IPS-18c (cell line): Measurements from ENCODE around the gene CHI3L1.

Source experiments
- H3K4me3 ChIP-seq: 2 replicates; pipeline ENCODE4 v1.7.0; 2013; ENCODE audit warnings: low read depth, mild to moderate bottlenecking, low read length, moderate library complexity; ENCODE audit not compliant: insufficient read depth
- H3K9me3 ChIP-seq: one replicate; pipeline ENCODE4 v1.6.1; 2013; ENCODE audit warnings: mild to moderate bottlenecking, low read length, moderate library complexity; ENCODE audit not compliant: control insufficient read depth, insufficient read depth

CHI3L1 gene

DNA sequence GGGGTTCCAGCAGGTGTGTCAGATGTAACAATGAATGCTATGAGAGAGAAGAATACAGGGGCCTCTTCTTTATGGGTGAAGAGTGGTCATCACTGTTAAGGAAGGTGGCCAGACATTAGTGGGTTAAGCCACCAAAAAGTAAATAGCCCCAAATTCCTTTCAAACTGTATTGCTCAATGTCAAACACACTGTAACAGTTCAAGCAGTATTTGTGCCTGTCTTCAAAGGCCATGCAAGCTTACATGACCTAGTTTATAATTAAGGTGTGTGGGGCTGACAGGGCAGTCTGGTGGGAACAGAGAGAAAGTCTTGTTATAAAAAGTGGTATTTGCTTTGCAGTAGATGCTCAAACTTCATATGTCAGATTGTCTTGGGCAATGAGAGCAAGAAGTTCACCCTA, 24.5 kb upstream of the CHI3L1 start:
- H3K9me3 ChIP-seq = no peaks in the 10 kb centered on the region

DNA sequence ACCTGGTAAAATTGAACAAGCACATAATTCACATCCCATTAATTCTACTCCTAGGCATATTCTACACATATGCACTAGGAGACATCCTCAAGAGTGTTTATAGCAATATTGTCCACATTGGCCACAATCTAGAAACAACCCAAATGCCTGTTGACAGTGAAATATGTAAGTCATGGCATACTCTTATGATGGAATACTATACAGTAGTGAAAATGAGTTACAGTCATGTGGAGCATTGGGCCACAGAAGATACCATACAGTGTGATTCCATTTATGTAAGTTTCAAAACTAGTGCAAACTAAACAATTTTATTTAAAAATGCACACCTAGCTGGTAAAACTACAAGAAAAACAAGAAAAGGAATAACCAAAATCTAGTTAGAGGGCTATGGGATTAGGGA, 23.8 kb upstream of the CHI3L1 start:
- Histone ChIP-seq H3K4me3 (no peak overlapping the region), H3K9me3 (no peaks in the 10 kb centered on the region)

More for the DNA sequence above, 24.5 kb upstream of the CHI3L1 start:
- H3K4me3 ChIP-seq = no peak overlapping the region

DNA sequence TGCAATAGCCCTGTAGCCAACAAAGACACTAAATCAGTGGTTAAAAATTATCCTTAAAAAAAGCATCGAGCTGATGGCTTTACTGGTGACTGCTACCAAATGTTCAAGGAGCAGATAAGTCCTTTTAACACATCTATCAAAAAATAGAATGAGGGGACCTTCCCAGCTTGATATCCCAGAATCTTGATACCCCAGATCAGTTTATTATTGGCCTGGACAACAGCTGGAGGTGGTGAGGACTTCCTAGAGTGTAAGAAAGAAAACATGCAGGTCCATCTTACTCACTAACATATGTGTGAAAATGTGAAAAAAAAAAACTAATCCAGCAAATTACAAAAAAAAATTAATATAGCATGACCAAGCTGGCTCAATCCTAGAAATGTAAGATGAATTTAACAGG, 21.7 kb upstream of the CHI3L1 start:
- no peaks in the 10 kb centered on the region for H3K9me3 ChIP-seq

DNA sequence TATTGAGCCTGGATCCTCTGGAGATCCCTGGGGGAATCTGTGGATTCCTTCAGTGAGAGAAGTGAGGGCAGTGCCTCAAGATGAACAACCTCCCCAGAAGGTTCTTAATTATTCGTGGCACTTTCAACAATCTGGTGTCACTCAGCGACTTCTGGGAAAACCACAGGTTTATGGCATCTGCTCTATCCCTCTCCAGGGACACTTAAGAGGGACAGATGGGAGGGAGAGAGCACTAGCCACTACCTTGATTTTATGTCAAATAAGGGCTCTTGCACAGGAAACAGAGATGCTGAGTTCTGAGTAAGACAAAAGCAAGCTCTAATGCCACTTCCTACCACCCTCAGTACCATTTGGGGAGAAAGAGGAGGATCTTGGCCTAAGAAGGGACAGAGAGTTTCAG, 21.2 kb upstream of the CHI3L1 start:
- no peak overlapping the region for H3K4me3 ChIP-seq
- H3K9me3 ChIP-seq = no peaks in the 10 kb centered on the region

More for the DNA sequence above, 21.7 kb upstream of the CHI3L1 start:
- H3K4me3 ChIP-seq = no peak overlapping the region

DNA sequence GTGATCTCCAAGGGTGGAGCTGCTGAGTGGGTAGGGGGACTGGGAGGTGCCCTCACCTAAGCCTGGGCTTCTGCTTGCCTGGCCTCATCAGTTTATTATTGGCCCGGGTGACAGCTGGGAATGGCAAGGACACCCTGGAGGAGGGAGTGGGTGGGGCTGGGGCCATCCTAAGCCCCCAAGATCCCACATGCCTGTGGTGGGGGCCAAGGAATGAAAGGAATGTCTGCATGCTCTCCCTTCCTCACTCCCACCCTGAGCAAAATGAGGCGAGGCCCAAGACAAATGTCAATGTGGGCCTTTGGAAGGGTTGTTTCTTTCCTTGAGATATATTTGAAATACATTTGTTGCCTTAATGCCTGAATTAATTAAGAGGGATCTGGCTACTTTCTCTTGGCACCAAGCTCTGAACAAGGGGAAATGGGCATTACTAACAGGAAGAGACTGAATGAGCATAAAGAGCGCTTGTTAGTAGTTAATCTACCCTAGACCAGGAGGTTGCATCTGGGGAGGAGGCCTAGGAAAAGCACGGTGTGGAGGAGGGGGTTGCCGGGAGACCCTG, 19.7 kb upstream of the CHI3L1 start:
- H3K4me3 ChIP-seq = no peak overlapping the region

DNA sequence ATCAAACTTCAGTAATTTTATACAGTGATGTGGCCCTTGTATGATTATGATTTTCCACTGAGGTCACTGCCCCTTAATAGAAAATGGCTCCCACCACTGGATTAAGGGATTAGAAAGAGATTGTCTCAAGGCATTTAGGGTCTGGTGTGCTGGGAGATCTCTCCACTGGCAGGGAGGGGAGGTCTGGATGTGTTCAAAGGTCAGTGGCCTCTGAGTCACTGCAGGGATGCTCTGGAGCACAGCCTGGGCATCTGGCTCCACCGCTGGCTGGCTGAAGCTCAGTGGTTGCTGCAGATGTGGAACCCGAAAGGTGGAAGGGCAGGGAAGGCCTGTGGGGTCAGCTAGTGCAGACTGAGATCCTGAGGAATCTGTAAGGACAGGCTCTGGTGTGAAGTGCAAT, 18.3 kb upstream of the CHI3L1 start:
- H3K4me3 ChIP-seq = no peak overlapping the region
- no peaks in the 10 kb centered on the region for H3K9me3 ChIP-seq

More for the DNA sequence above, 19.7 kb upstream of the CHI3L1 start:
- no peaks in the 10 kb centered on the region for H3K9me3 ChIP-seq

DNA sequence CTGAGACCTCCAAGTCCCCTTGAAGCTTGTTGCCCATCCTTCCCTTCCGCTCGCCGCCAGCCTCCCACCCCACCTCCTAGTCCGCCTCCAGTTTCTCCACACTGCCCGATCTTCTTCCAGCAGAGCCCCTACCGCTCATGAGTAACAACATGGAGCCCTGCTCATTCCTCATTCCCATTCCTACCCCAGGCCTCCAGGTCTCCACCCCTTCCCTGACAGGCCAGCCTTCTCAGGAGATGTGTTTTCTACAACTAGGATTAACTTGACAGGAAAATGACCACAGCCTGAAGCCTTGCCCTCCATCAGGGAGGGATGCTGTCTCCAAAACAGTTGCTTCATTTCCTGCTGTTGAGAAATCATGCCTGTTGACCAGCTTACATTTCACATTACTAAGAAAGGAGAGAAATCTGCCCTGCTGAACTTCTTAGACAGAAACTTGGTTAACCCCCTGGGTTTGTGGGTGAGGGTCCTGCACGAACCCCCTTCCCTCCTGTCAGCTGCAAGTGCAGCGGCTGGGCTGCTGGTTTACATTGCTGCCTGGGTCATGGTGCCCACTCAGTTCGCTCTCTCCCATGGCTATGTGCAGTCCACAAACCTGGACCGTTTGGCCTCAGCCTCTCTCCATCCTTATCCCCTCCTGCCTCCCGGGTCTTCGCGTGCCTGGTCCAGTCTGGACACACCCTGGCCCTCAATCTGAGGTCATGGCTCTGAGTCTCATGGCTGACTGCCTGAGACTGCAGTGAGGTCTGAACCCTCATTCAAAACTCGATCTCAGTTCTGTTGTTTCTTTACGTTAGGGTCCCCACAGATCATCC, 16.1 kb upstream of the CHI3L1 start:
- no peaks in the 10 kb centered on the region for H3K9me3 ChIP-seq
- no peak overlapping the region for H3K4me3 ChIP-seq

DNA sequence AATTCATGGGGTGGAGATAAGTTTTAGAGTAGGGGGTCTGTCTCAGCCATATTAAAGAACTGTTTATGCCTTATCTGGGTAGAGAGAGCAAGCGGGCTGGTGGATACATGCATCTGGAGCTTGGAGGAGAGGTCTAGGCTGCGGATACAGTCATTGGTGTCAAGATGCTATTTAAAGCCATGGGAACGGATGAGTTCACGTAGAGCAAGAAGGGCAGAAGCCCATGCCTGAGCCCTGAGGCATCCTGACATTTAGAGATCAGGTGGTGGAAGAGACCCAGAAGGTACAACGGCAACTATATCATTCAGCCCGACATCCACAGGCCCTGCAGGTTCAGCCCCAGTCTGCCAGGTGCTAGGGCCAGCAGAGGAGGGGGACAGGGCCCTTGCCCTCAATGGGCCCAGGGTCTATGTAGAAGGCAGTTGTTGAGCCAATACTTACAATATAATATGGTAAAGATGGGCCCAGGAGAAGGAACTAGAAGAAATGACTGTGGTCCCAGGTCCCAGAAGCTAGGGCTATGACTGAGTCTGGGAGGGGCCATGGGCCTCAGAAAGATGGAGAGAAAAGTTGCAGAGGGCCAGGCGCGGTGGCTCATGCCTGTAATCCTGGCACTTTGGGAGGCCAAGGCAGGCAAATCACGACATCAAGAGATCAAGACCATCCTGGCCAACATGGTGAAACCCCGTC, 15.2 kb upstream of the CHI3L1 start:
- Histone ChIP-seq H3K9me3 (no peaks in the 10 kb centered on the region), H3K4me3 (no peak overlapping the region)

DNA sequence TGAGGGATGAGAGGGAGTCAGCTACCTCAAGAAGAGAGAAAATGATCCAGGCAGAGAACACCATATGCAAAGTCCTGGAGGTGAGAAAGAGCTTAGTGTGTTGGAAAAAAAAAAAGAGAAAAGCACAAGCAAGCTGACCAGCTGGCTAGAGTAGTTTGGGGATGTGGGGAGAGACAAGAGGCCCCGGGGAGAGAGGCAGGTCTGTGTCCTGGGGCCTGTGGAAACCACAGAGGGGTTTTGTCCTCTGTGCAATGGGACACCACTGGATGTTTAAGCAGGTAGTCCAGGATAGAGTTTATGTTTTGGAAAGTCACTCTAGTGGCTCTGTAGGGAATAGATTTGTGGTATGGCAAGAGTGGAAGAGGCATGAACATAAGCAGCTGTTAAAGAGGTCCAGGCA, 14.4 kb upstream of the CHI3L1 start:
- H3K4me3 ChIP-seq = no peak overlapping the region
- no peaks in the 10 kb centered on the region for H3K9me3 ChIP-seq

DNA sequence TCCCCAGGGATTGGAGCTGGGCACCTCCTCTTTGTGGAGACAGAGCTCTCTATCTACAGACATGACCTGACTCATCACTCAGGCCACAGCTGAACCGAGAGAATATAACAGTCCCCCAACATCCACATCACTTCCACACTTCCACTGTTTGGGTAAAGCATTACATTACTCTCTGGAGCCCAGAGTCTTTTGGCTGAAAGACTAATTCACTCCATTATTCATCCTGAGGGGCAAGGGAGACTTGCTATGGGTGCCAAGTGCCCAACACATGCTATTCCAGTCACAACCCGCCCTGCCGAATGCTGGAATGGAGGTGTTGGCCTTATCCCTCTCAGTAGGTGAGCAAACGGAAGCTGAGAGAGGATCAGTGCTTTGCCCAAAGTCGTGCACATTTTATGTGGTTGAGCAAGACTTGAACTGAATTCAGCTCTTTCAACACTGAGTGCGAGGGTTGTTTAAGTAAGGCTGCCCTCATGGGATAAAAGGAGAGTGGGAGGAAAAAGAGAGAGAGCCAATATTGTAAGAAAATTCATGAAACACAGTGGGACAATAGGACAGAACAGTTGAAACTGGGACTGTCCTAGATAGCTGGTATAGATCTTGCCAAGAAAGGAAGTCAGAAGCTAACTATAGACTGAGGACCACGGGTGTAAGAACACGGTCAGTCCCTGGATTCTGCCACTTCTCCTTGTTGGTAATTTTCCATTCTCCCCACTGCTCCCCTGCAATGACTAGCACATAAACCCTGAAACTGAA, 13.5 kb upstream of the CHI3L1 start:
- Histone ChIP-seq H3K9me3 (no peaks in the 10 kb centered on the region), H3K4me3 (no peak overlapping the region)

DNA sequence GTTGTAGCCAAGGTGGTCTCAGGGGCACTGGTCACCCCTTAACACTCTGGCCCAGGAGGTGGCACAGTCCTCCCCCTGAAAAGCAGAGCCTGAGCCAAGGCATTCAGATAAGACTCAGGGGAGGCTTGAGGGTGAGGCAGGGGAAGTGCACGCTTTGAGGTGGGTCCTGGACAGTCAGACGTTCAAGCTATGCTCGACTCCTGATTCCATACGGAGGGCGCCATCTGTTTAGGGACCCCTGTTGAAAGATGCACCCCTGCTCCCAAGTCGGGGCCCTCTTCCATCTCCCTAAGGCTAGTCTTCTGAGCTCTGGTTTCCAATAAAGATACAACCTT, 12.9 kb upstream of the CHI3L1 start:
- Histone ChIP-seq H3K4me3 (no peak overlapping the region), H3K9me3 (no peaks in the 10 kb centered on the region)

DNA sequence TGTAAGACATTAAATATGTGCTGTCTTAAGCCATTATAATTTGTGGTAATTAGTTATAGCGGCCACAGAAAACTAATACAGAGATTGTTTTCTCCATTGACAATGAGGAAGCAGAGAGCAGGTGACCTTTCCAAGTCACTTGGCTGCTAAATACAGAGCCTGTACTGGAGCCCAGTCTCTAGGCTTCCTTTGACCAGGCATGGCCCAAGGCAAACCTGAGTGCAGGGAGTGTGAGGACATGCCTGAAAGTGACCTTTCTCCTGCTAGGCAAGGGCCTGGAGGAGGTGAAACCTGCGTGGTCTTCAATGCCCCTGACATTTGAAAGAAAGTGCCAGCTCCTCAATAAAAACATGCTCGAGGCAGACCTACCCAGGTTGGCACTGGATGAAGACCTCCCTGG, 12.5 kb upstream of the CHI3L1 start:
- H3K9me3 ChIP-seq = no peaks in the 10 kb centered on the region

DNA sequence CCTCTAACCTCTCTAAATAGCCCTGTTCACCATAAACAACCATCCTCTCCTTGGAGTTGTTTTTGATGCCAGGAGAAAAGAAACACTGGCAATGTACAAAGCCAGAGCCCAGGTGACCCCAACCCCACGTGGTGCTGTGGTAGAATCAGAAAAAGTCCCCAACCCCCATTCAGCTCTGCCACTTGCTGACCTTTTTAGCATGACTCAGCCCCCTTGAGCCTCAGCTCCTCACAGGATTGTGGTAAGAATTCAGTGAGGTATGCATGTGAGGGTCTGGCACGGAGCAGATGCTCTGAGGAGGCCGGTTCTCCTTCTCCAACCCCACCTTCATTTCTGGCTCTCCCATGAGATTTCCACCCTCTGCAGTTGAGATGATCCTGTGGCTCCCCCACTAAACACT, 11.1 kb upstream of the CHI3L1 start:
- no peaks in the 10 kb centered on the region for H3K9me3 ChIP-seq
- H3K4me3 ChIP-seq = no peak overlapping the region

More for the DNA sequence above, 12.5 kb upstream of the CHI3L1 start:
- no peak overlapping the region for H3K4me3 ChIP-seq

DNA sequence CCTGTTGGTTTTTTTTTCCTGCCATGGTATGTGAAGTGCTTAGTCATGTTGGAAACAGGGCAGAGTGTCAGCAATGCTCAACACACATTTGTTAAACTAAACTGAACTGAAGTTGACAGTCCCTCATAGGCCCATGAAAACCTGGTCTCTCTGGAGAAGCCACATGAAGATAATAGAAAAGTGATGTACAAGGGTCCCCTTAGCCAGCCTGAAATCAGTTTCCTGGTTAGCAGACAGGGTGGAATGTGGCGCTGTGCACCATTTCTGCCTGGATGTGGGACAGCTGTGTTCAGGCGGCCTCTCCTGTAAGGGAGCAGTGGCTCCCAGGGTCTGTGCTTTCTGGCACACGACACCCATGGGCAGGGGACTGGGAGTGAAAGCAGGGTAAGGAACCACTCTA, 9.9 kb upstream of the CHI3L1 start:
- Histone ChIP-seq H3K9me3 (no peaks in the 10 kb centered on the region), H3K4me3 (no peak overlapping the region)

DNA sequence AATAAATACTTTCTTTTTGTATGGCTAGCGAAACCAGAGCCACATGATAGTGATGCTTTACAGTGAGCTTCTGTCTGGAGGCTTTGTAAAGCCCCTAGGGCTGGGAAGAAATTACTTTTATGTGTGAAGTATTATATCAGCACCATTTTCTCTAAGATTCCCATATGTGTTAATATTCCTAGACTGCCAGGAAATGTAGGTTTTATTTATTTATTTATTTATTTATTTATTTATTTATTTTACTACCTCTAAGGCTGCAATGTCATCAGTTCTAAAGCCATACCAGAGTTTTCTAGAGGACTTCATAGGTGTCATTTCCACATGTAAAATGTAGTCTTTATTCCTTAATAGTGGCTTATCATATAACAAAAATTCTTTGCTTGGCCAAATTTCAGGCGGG, 4.4 kb upstream of the CHI3L1 start:
- no peak overlapping the region for H3K4me3 ChIP-seq
- H3K9me3 ChIP-seq = no peaks in the 10 kb centered on the region

DNA sequence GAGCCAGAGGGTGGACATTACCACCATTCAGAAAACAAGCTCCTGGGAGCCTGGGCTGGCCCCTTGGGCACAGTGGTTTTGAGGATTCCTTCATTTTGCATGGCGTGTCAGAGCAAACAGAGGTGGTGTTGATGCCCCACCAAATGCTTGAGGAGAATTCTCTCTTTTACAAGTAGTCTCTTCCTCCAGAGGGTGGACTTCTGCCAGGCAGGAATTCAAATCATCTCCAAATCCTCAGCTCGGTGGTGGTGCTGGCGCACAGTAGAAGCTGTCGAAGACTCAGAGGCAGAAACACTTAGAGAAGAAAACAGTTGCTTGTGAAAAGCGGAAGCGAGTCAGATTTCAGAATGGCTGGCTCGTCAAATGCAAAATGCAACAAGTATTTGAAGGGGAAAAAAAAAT, 3.4 kb upstream of the CHI3L1 start:
- no peak overlapping the region for H3K4me3 ChIP-seq
- no peaks in the 10 kb centered on the region for H3K9me3 ChIP-seq

DNA sequence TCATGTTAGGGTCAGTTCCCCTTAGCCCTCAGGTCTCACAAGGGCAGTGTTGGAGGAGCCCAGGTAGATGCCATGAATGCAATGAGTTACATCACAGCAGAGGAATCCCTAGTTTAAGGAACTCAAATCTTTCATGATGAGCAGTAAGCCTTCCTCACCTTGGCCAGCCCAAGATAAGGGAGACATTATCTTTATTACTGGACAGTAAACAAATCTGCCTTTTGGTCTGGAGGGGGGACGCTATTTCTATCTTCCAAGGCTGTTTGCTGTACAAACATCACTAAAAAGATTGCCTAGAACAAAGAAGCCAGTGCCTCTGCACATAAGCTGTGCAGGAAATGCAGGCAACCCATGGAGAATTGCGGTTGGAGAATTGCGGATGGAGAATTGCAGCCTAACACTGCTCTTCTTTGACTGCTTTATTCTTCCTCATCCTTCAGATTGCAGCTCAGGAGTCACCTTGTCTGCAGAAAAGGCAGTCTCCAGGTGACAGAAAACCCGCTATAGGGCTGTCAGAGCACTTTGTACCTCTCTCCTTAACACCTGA, 2.3 kb upstream of the CHI3L1 start:
- Histone ChIP-seq H3K9me3 (no peaks in the 10 kb centered on the region), H3K4me3 (no peak overlapping the region)
